Uterus (tissue), 2 donors: ENCODE measurements around the gene PER2.

Experiments used
- POLR2A ChIP-seq, 2 donors: fragments of 450-650 bp; IDR thresholded peaks; one replicate each; pipeline ENCODE4 v1.6.1; 2016; ENCODE audit warnings: antibody characterized with exemption in 2 of 2, mild to moderate bottlenecking in 1 of 2, moderate library complexity in 1 of 2
- TF ChIP-seq, protein P1 (sequence below), 4 experiments: fragments of 200-600 bp in 2 of 4; fragments of 450-650 bp in 2 of 4; sonication (generic) in 2 of 4; IDR thresholded peaks; one replicate each; pipeline ENCODE4 v1.5.1; 2016 to 2019; ENCODE audit warnings: antibody characterized with exemption in 4 of 4, mild to moderate bottlenecking in 2 of 4, moderate library complexity in 1 of 4

DNA sequence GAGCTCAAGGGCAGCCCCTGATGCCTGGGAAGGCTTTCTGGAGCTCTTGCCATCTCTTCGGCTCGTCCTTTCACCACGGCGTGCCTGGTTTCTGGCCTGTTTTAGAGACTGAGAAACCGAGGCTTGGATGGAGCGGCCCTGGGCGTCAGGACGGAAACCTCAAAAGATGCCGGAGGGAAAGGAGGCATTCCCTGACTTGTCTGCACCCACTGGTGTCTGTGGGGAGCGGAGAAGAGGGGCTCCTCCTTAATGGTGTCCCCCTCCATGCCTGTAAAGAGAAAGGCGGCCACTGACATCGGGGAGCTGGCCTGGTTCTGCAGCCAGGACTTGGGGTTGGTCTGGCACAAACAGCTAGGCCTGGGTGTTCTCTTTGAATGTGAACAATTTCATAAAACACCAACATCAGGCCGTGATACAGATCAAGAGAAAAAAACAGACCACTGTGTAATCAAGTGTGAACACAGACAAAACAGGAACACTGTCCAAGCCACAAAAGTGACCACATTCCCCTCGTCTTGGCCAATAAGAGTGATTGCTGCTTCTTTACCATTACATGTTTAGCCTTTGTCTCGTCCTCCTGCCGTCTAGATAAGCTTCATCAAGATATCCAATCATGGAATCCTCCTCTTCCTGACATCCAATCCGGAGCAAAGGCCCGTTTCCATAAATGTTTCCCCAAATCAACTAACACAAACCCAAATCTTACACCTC, 84.3 kb downstream of the PER2 start:
- TF ChIP-seq, protein P1, sequence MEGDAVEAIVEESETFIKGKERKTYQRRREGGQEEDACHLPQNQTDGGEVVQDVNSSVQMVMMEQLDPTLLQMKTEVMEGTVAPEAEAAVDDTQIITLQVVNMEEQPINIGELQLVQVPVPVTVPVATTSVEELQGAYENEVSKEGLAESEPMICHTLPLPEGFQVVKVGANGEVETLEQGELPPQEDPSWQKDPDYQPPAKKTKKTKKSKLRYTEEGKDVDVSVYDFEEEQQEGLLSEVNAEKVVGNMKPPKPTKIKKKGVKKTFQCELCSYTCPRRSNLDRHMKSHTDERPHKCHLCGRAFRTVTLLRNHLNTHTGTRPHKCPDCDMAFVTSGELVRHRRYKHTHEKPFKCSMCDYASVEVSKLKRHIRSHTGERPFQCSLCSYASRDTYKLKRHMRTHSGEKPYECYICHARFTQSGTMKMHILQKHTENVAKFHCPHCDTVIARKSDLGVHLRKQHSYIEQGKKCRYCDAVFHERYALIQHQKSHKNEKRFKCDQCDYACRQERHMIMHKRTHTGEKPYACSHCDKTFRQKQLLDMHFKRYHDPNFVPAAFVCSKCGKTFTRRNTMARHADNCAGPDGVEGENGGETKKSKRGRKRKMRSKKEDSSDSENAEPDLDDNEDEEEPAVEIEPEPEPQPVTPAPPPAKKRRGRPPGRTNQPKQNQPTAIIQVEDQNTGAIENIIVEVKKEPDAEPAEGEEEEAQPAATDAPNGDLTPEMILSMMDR (IDR thresholded peaks at IDR 0.05): no peak
- TF ChIP-seq POLR2A (IDR thresholded peaks at IDR 0.05): no peak
